Endothelial cell of umbilical vein (primary cell): ENCODE results near the gene SSH2. TPM values are rescaled to one million over a fixed set of nuclear protein-coding genes. Genes with fewer than 3 reads are reported as not detected.

Experiments
- BruUV-seq: library from RNA; stranded (reverse); fragments of 400-500 nt; replicated peaks from 2 replicates; lab custom pipeline; 2021; lab: Mats Ljungman, UMichigan
- CTCF ChIA-PET: fragments of 300-600, 350-600 bp; sonication (Branson Sonifier 250); formaldehyde crosslinking; loops from one replicate; lab custom pipeline; 2021; ENCODE audit warnings: antibody characterized with exemption, inconsistent platforms; lab: Charles Lee
- POLR2A ChIA-PET: fragments of 300-600, 350-600 bp; sonication (Branson Sonifier 250); formaldehyde crosslinking; loops from one replicate; lab custom pipeline; 2021; ENCODE audit warnings: antibody characterized with exemption, inconsistent platforms; lab: Charles Lee
- DNase-seq: peaks from one replicate; pipeline ENCODE4 v3.0.0-alpha.2; 2011; ENCODE audit warnings: low read depth, low spot score
- FAIRE-seq: peaks from 2 replicates; lab custom pipeline; 2011; peaks lifted over from hg19 to GRCh38; lab: Jason Lieb, UNC
- H2AFZ ChIP-seq: 2 replicates; pipeline ENCODE4 v1.6.0; 2012; ENCODE audit warnings: low read depth, low read length, control low read depth, inconsistent platforms
- H3K27ac ChIP-seq: 2 replicates; pipeline ENCODE4 v1.5.1; 2011; ENCODE audit warnings: low read depth, mild to moderate bottlenecking, control low read depth, low read length, moderate library complexity; ENCODE audit not compliant: insufficient read depth
- H3K27me3 ChIP-seq, 2 experiments: 2 replicates each; pipeline versions ENCODE4 v1.6.0 to v1.6.1; 2011; ENCODE audit warnings: low read length in 2 of 2, mixed read lengths in 1 of 2; ENCODE audit not compliant: control insufficient read depth in 2 of 2, insufficient read depth in 2 of 2
- H3K36me3 ChIP-seq, 2 experiments: 2 replicates in 1 of 2; 3 replicates in 1 of 2; pipeline ENCODE4 v1.5.1; 2011; ENCODE audit warnings: low read length in 2 of 2, mild to moderate bottlenecking in 1 of 2, moderate library complexity in 1 of 2; ENCODE audit not compliant: control insufficient read depth in 2 of 2, insufficient read depth in 2 of 2; ENCODE audit errors: extremely low read depth in 1 of 2
- H3K4me1 ChIP-seq: 3 replicates; pipeline ENCODE4 v1.5.1; 2011; ENCODE audit warnings: mild to moderate bottlenecking, low read length; ENCODE audit not compliant: control insufficient read depth, insufficient read depth; ENCODE audit errors: extremely low read depth
- H3K4me2 ChIP-seq: 2 replicates; pipeline ENCODE4 v1.6.1; 2011; ENCODE audit warnings: low read length, control low read depth, mixed read lengths; ENCODE audit not compliant: insufficient read depth
- H3K4me3 ChIP-seq, 3 experiments: fragments of 200-600 bp in 1 of 3; sonication (generic), shearing (Covaris generic) in 1 of 3; replicated peaks in 1 of 3; 2 replicates each; pipeline ENCODE4 v1.5.1; 2011 to 2016; ENCODE audit warnings: control low read depth in 3 of 3, low read length in 3 of 3, mild to moderate bottlenecking in 2 of 3, inconsistent platforms in 1 of 3, low read depth in 1 of 3, moderate library complexity in 1 of 3; ENCODE audit not compliant: insufficient read depth in 1 of 3
- H3K79me2 ChIP-seq: 2 replicates; pipeline ENCODE4 v1.6.0; 2012; ENCODE audit warnings: low read length, inconsistent platforms; ENCODE audit not compliant: control insufficient read depth, insufficient read depth
- H3K9ac ChIP-seq: replicated peaks from 2 replicates; pipeline ENCODE3; 2011; ENCODE audit warnings: low read length, control low read depth; ENCODE audit not compliant: insufficient read depth; ENCODE audit errors: extremely low read depth
- H3K9me1 ChIP-seq: replicated peaks from 3 replicates; pipeline ENCODE4 v1.6.0; 2011; ENCODE audit warnings: mild to moderate bottlenecking, low read length; ENCODE audit not compliant: control insufficient read depth, insufficient read depth; ENCODE audit errors: extremely low read depth
- H3K9me3 ChIP-seq: replicated peaks from 2 replicates; pipeline ENCODE4 v1.5.1; 2012; ENCODE audit warnings: low read length, inconsistent platforms; ENCODE audit not compliant: control insufficient read depth, insufficient read depth
- H4K20me1 ChIP-seq: replicated peaks from 2 replicates; pipeline ENCODE3; 2011; ENCODE audit warnings: mild to moderate bottlenecking, low read length; ENCODE audit not compliant: control insufficient read depth, insufficient read depth; ENCODE audit errors: extremely low read depth
- EZH2 ChIP-seq: IDR thresholded peaks from 2 replicates; pipeline ENCODE4 v1.6.1; 2012; ENCODE audit warnings: borderline replicate concordance, low read depth, mild to moderate bottlenecking, moderate library complexity, low read length, inconsistent platforms; ENCODE audit not compliant: severe bottlenecking
- FOS ChIP-seq: IDR thresholded peaks from 2 replicates; pipeline ENCODE4 v1.6.1; 2011; ENCODE audit warnings: mild to moderate bottlenecking, low read length, moderate library complexity, borderline replicate concordance; ENCODE audit not compliant: insufficient read depth
- GATA2 ChIP-seq: IDR thresholded peaks from 2 replicates; pipeline ENCODE4 v1.7.0; 2011; ENCODE audit warnings: low read depth, mild to moderate bottlenecking, moderate library complexity, mixed read lengths, low read length; ENCODE audit not compliant: insufficient read length, insufficient read depth
- JUN ChIP-seq: IDR thresholded peaks from 2 replicates; pipeline ENCODE4 v1.6.1; 2011; ENCODE audit warnings: borderline replicate concordance, low read depth; ENCODE audit not compliant: insufficient read length, insufficient read depth
- MYC ChIP-seq: IDR thresholded peaks from one replicate; pipeline ENCODE4 v1.6.1; 2011; ENCODE audit warnings: mild to moderate bottlenecking, low read depth, low read length
- POLR2A ChIP-seq: IDR thresholded peaks from 2 replicates; pipeline ENCODE4 v1.6.1; 2012; ENCODE audit warnings: low read depth, mild to moderate bottlenecking, control low read depth, low read length
- POLR2AphosphoS5 ChIP-seq: IDR thresholded peaks from 2 replicates; pipeline ENCODE4 v1.6.1; 2012; ENCODE audit warnings: low read depth, mild to moderate bottlenecking, control low read depth, low read length, moderate library complexity; ENCODE audit not compliant: insufficient read depth
- dilution Hi-C: fragments of 300-500 bp; cut with MboI; formaldehyde crosslinking; loops from one replicate; pipeline ENCODE4 v1.15.0; 2019; ENCODE audit warnings: low sequenced_read_pairs; ENCODE audit not compliant: extremely low pct_ligation_motif_present
- intact Hi-C: fragments of 100-400 bp; cut with micrococcal nuclease; formaldehyde crosslinking; loops from one replicate; pipeline ENCODE4 v1.10.0; 2022
- polyA plus RNA-seq, 4 experiments: library from polyadenylated mRNA; depleted of rRNA in 3 of 4; stranded (reverse) in 3 of 4; unstranded in 1 of 4; fragments of >200 nt; gene quantifications; 2 replicates each; pipeline versions ENCODE4 v1.2.1 to v1.2.3, GENCODE V29; 2011 to 2012; ENCODE audit warnings: missing spikeins in 1 of 4
- total RNA-seq: library from RNA; stranded (reverse); gene quantifications from 2 replicates; pipeline ENCODE4 v1.2.3, GENCODE V29; 2021
- TF ChIP-seq, protein P1 (sequence below): IDR thresholded peaks from 2 replicates; pipeline ENCODE4 v1.6.1; 2011; ENCODE audit not compliant: insufficient read depth, insufficient read length
- TF ChIP-seq, protein P2 (sequence below), 2 donors: IDR thresholded peaks; 1 replicate in 1 of 2; 2 replicates in 1 of 2; pipeline ENCODE4 v1.5.1; 2011; ENCODE audit warnings: low read length in 2 of 2, mild to moderate bottlenecking in 2 of 2, moderate library complexity in 2 of 2, control low read depth in 1 of 2, inconsistent platforms in 1 of 2, low read depth in 1 of 2; ENCODE audit not compliant: insufficient read depth in 1 of 2; ENCODE audit errors: extremely low read depth in 1 of 2

The SSH2 gene
- total and polyA plus RNA-seq, 2 donors (not counting 3 experiments of a cell fraction or from before 2014, with no cell fraction given): 24.6 to 60.9 TPM

GRCh38 chr17:29659155-29659554, 270.9 kb downstream of the SSH2 start:
- POLR2A ChIA-PET: no interaction called here

More at GRCh38 chr17:29659155-29659554, 270.9 kb downstream of the SSH2 start:
- H3K9me1 ChIP-seq: no peaks in the 10 kb centered on the region
- FAIRE-seq: no peak
- peaks cover 3 to 8% of the 10 kb centered on the region in 2 experiments for H3K36me3 ChIP-seq
- no peaks in the 10 kb centered on the region for H3K27me3 ChIP-seq
- H2AFZ ChIP-seq: no peak overlapping the region
- no peaks in the 10 kb centered on the region for H3K9me3 ChIP-seq
- BruUV-seq: no TSS peak
- H3K4me1 ChIP-seq: peaks cover 7% of the 10 kb centered on the region
- no peaks in the 10 kb centered on the region for H3K79me2 ChIP-seq
- no peak overlapping the region for H3K4me3 ChIP-seq
- dilution Hi-C loops (no loop called here), intact Hi-C loops (no loop called here)
- H4K20me1 ChIP-seq: no peaks in the 10 kb centered on the region
- TF ChIP-seq FOS (no peak), EZH2 (no peak), MYC (no peak), GATA2 (no peak), POLR2AphosphoS5 (no peak), POLR2A (no peak), JUN (no peak)
- TF ChIP-seq, protein P1, sequence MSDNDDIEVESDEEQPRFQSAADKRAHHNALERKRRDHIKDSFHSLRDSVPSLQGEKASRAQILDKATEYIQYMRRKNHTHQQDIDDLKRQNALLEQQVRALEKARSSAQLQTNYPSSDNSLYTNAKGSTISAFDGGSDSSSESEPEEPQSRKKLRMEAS: no peak
- TF ChIP-seq, protein P2, sequence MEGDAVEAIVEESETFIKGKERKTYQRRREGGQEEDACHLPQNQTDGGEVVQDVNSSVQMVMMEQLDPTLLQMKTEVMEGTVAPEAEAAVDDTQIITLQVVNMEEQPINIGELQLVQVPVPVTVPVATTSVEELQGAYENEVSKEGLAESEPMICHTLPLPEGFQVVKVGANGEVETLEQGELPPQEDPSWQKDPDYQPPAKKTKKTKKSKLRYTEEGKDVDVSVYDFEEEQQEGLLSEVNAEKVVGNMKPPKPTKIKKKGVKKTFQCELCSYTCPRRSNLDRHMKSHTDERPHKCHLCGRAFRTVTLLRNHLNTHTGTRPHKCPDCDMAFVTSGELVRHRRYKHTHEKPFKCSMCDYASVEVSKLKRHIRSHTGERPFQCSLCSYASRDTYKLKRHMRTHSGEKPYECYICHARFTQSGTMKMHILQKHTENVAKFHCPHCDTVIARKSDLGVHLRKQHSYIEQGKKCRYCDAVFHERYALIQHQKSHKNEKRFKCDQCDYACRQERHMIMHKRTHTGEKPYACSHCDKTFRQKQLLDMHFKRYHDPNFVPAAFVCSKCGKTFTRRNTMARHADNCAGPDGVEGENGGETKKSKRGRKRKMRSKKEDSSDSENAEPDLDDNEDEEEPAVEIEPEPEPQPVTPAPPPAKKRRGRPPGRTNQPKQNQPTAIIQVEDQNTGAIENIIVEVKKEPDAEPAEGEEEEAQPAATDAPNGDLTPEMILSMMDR (IDR thresholded peaks at IDR 0.05; ENCODE audit: extremely low read depth in 1 of 2, insufficient read depth in 1 of 2, low read depth in 1 of 2, low read length in 2 of 2): no peak
- no peak overlapping the region for H3K9ac ChIP-seq
- CTCF ChIA-PET: interaction anchor here (0.9 to 1.4 kb wide), 3 partner anchors 13 to 149 kb away, joined by 3 to 4 read pairs (median 3); no protein-coding TSS in a partner anchor
- no peak overlapping the region for H3K27ac ChIP-seq
- DNase-seq: no peak
- no peak overlapping the region for H3K4me2 ChIP-seq
